M059J (cell line): ENCODE data around the gene SLC6A3. TPM values are rescaled to one million over a fixed set of nuclear protein-coding genes. Genes with fewer than 3 reads are reported as not detected.
A peak's percentile ranks its signal among the peaks of the same experiment; 100 is the strongest.

Source experiments
- DNase-seq: peaks from one replicate; pipeline ENCODE4 v3.0.0-alpha.2; 2012; ENCODE audit warnings: low read depth
- total RNA-seq: library from RNA; depleted of rRNA; stranded (reverse); fragments of >200 nt; shearing (Covaris generic); gene quantifications from 2 replicates; pipeline ENCODE4 v1.2.3, GENCODE V29; 2014; rRNA removed

The SLC6A3 gene
- not detected in 2 replicates for total RNA-seq

- DNase-seq: no peak
These were observed at the start of gene SLC6A3 for GRCh38 chr5:1445313-1445688. Gene SLC6A3 (minus strand): TSS chr5:1445440. CDS start chr5:1443197, 2,243 bp downstream.

DNA sequence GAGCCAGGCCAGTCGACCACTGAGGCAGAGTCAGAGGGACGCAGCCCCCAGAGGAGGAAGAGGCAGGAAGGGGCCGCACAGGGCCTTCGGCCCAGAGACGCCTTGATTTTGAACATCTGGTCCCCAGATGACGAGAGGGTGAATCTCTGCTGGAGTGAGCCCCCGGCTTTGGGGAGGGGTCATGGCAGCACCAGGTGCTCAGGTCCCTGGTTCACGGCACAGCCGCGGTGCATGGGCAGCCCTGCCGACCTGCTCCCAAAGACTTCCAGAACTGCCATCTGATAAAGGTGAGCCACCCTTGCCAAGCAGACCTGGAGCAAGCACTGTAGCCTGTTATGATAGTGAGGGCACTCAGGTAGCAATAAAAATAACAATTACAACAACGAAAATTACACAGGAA, 48.7 kb upstream of the SLC6A3 start:
- no peak for DNase-seq

GRCh38 chr5:1493413-1493812, 48.2 kb upstream of the SLC6A3 start:
- no peak for DNase-seq

- no peak for DNase-seq
These were observed 47.5 kb upstream of the SLC6A3 start for GRCh38 chr5:1492757-1493156.

DNA sequence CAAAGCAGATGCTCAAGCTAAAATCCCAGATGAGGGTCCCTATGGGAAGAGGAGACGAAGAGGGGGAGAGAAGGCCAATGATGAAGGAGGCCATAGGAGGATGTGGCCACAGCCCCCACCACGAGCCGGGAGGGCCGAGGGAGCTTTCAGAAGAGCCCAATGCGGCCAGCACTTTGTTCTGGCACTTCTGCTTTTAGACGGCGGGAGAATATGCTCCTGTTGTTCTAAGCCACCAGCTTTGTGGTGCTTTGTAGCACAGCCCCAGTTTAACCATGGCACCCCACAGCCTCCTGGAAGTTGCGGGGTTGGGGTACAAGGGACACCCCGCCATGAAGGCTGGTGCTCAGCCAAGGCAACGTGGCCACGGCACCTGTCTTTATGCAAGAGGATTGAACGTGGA, 45.1 kb upstream of the SLC6A3 start:
- DNase-seq: no peak

- DNase-seq: no peak
These were observed 44.5 kb upstream of the SLC6A3 start for GRCh38 chr5:1489754-1490153.

GRCh38 chr5:1488882-1489680, 43.8 kb upstream of the SLC6A3 start:
- DNase-seq: peak; percentile 52

DNA sequence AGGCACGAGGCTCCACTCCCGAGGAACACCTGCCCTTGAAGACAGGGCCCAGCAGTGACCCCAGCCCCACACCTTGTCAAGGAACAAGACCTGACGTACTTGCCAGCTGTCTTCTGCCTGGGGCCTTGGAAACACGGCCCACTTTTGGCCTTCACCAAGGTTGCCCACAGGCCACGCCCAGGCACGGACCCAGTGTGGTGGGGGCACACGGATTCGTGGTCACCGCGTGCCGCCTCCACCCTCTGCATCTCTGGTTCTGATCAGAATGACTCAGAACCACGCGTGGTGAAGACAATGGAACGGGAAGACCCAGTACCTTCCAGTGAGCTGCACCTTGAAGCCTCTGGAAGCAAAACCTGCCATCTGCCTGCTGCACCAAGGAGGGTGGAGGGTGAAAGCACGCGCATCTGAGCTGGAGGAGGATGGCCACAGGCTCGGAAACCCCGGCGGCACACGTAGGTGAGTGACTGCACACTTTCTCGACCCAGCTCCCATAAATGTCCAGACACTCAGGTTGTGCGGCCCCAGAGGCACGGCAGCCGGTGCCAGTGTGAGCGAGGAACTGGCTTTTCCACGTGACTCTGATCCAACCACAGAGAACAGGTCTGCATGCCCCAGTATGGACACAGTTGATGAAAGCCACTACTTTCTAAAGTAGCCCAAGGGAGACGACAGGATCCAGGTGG, 42.0 kb upstream of the SLC6A3 start:
- DNase-seq: no peak

DNA sequence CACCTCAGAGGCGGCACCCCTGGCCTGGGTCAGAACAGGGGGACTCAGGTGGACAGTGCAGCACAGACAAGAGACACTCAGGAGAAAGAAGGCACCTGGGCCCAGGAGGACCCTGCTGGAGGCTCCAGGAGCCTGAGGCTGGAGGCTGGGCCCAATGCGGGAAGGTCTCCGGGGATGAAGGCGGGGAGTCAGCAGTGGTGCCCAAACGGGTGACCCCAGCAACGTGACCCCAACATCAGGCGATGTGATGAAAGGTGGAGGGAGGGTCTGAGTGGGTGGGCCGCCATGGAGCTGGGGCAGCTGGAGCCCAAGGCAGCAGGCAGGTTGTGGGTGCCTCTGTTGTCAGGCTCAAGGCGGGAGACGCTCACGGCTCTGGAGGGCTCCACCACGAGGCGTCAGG, 41.0 kb upstream of the SLC6A3 start:
- DNase-seq: no peak

GRCh38 chr5:1485579-1486118, 40.4 kb upstream of the SLC6A3 start:
- DNase-seq: no peak

GRCh38 chr5:1484730-1485578, 39.7 kb upstream of the SLC6A3 start:
- DNase-seq: no peak

DNA sequence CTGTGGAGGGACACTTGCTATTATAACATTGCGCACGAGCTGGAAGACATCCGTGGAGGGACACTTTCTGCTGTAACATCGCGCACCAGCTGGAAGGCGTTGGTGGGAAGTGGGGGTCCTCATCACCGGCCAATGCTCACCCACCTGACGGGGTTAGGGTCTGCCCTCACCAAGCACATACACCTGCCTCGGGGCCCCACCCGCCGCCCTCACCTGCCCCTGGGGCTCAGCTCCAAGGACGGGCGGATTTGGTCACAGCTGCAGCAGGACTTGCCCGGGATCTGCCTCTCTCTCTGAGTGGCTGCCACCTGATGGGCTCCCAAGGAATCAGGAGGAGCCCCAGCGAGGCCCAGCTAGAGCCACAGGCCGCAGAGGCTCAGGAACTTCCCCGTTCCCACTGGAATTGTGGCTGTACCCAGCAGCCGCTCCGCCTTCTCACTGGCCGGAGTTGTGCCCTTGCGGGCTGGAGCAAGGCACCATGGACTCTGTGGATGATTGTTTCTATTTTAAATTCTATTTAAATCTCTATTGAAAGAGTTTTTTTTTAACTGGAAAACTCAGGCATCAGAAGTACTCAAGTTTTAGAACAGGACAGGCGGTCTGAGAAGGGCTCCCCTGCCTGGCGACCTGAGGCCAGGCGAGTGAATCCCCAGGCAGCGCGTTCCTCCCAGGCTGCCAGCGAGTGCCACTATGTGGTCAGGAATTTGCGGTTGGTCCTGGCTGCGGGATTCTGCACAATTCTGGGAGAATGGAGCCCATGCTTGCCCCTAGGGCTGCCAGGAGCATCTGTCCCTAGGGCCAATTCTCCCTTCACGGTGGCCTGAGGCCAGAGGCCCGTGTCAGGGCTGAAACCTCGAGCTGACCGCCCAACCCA, 38.9 kb upstream of the SLC6A3 start:
- DNase-seq: no peak

GRCh38 chr5:1483064-1483463, 37.8 kb upstream of the SLC6A3 start:
- DNase-seq: no peak

GRCh38 chr5:1481959-1482331, 36.7 kb upstream of the SLC6A3 start:
- no peak for DNase-seq

- no peak for DNase-seq
These were observed 36.2 kb upstream of the SLC6A3 start for GRCh38 chr5:1481266-1481958.

- DNase-seq: no peak
These were observed 35.6 kb upstream of the SLC6A3 start for GRCh38 chr5:1480806-1481205.

DNA sequence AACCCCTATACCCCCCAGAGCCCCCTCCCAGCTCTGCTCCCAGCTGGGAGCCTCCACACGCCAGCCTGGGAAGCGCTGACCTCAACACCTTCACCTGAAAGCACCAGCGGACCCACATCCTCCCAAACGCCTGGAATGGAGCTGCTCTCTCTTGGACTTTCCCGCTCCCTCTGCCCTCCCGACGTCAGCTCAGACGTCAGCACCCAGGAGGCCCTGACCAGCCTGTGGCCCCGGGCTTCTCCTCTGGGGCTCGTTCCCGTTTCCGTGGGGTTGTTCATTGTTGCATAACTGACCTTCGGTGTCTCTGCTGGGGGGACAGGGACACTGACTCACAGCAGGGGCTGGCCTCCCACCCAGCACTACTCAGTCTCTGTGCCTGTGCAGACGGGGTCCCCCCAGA, 35.0 kb upstream of the SLC6A3 start:
- no peak for DNase-seq

DNA sequence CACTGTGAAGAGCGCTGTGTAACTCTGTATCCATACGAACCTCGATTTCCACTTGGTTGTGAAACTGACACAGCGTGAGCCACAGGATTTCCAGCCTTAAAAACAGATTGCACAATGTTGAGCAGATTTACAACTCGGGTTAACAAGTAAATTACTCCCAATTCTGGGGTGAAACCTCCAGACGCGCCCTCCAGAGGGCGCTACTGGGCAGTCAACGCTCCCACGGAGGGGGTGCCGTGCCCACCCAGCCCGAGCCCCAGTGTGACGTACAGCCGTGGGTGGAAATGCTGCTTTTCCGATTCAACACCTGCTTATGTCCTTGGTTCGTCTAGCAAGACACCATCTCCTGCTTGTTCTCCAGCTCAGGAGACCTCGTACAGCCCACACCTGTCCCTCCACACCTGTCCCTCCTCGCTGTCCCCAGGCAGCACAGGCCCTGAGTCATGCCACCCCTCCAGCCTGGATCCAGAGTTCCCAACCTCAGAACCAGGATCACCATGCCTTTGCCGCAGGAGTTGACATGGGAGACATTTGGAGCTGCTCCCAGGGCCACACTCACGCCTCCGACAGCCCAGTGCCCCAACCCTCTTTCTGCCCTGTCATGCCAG, 34.4 kb upstream of the SLC6A3 start:
- no peak for DNase-seq

GRCh38 chr5:1479066-1479465, 33.8 kb upstream of the SLC6A3 start:
- DNase-seq: no peak
